ENCODE measurements around the gene SELENON.

SELENON gene

GRCh38 chr1:25799935-25800702 lies at the start of gene SELENON:
SELENON (plus strand) TSS chr1:25800193; CDS start chr1:25800231, 38 bp downstream.
- DNase-seq: peak; percentile 37 to 51

GRCh38 chr1:25750923-25751605 lies 48.9 kb upstream of the SELENON start:
- DNase-seq: no peak

- DNase-seq: peak in 1 of 2 donors; percentile 29
Measured at GRCh38 chr1:25754470-25755181, 45.4 kb upstream of the SELENON start.

GRCh38 chr1:25755475-25756125 lies 44.4 kb upstream of the SELENON start:
- no peak for DNase-seq

- no peak for DNase-seq
Measured at GRCh38 chr1:25756215-25756614, 43.8 kb upstream of the SELENON start.

GRCh38 chr1:25757151-25757845 lies 42.7 kb upstream of the SELENON start:
- DNase-seq: no peak

- DNase-seq: no peak
Measured at GRCh38 chr1:25757846-25758185, 42.2 kb upstream of the SELENON start.

GRCh38 chr1:25758466-25759070 lies 41.4 kb upstream of the SELENON start:
- no peak for DNase-seq

GRCh38 chr1:25760122-25760719 lies 39.8 kb upstream of the SELENON start:
- no peak for DNase-seq

GRCh38 chr1:25760871-25761270 lies 39.1 kb upstream of the SELENON start:
- no peak for DNase-seq

GRCh38 chr1:25763493-25763892 lies 36.5 kb upstream of the SELENON start:
- DNase-seq: no peak

- DNase-seq: no peak
Measured at GRCh38 chr1:25765136-25765922, 34.7 kb upstream of the SELENON start.

GRCh38 chr1:25765923-25766589 lies 33.9 kb upstream of the SELENON start:
- DNase-seq: no peak

GRCh38 chr1:25766721-25767436 lies 33.1 kb upstream of the SELENON start:
- DNase-seq: no peak

- DNase-seq: no peak
Measured at GRCh38 chr1:25767437-25767770, 32.6 kb upstream of the SELENON start.

GRCh38 chr1:25768999-25769398 lies 31.0 kb upstream of the SELENON start:
- no peak for DNase-seq

GRCh38 chr1:25769625-25770383 lies 30.2 kb upstream of the SELENON start:
- DNase-seq: no peak

GRCh38 chr1:25770541-25771220 lies 29.3 kb upstream of the SELENON start:
- DNase-seq: no peak
